GM12865 (cell line): Measurements from ENCODE around the gene HMOX1.

Experiments used
- DNase-seq: peaks from one replicate; pipeline ENCODE4 v3.0.0; 2010; ENCODE audit warnings: low read depth
- H3K4me3 ChIP-seq: 2 replicates; pipeline ENCODE4 v1.5.1; 2011; ENCODE audit warnings: mild to moderate bottlenecking, low read depth, low read length, control low read depth
- CTCF ChIP-seq: IDR thresholded peaks from 2 replicates; pipeline ENCODE4 v1.5.1; 2011; ENCODE audit warnings: low read length, control low read depth, low read depth, inconsistent platforms; ENCODE audit not compliant: insufficient read depth; ENCODE audit errors: missing control alignments

HMOX1 gene

GRCh38 chr22:35337932-35338331 lies 43.0 kb upstream of the HMOX1 start:
- peak; percentile 33 for TF ChIP-seq CTCF
- H3K4me3 ChIP-seq, result no peak overlapping the region
- DNase-seq, result peak; percentile 45

- no peak for TF ChIP-seq CTCF
- no peak for DNase-seq
- no peak overlapping the region for H3K4me3 ChIP-seq
These were observed 39.6 kb upstream of the HMOX1 start for GRCh38 chr22:35341090-35341874.

GRCh38 chr22:35342390-35342789 lies 38.5 kb upstream of the HMOX1 start:
- no peak for TF ChIP-seq CTCF
- no peak for DNase-seq
- H3K4me3 ChIP-seq, result no peak overlapping the region

- DNase-seq, result no peak
- H3K4me3 ChIP-seq, result no peak overlapping the region
- no peak for TF ChIP-seq CTCF
These were observed 37.0 kb upstream of the HMOX1 start for GRCh38 chr22:35343664-35344550.

- no peak overlapping the region for H3K4me3 ChIP-seq
- no peak for TF ChIP-seq CTCF
- DNase-seq, result peak; percentile 74
These were observed 35.8 kb upstream of the HMOX1 start for GRCh38 chr22:35344956-35345690.

GRCh38 chr22:35345808-35346505 lies 34.9 kb upstream of the HMOX1 start:
- TF ChIP-seq CTCF, result no peak
- no peak overlapping the region for H3K4me3 ChIP-seq
- no peak for DNase-seq
